GM13976 (cell line): ENCODE data around the gene GABRB3.

Experiments
- DNase-seq: peaks from one replicate; pipeline ENCODE4 v3.0.0; 2012; ENCODE audit warnings: low spot score
- CTCF ChIP-seq: IDR thresholded peaks from 2 replicates; pipeline ENCODE4 v1.5.1; 2012; ENCODE audit warnings: borderline replicate concordance, mild to moderate bottlenecking; ENCODE audit not compliant: insufficient read depth; ENCODE audit errors: extremely low read depth, missing control alignments, control extremely low read depth
- in situ Hi-C: fragments of 300-500 bp; cut with MboI; formaldehyde crosslinking; loops from one replicate; pipeline ENCODE4 v1.12.0; 2022; ENCODE audit warnings: low sequenced_read_pairs, mixed read lengths, inconsistent platforms; ENCODE audit not compliant: unreplicated experiment

GABRB3 gene

GRCh38 chr15:26767169-26767670, 5.6 kb downstream of the GABRB3 start:
- no peak for TF ChIP-seq CTCF
- DNase-seq = no peak
- in situ Hi-C loops = no loop called here

- in situ Hi-C loops = no loop called here
- no peak for TF ChIP-seq CTCF
Measured at GRCh38 chr15:26766262-26766661, 6.6 kb downstream of the GABRB3 start.

GRCh38 chr15:26759986-26760385, 12.9 kb downstream of the GABRB3 start:
- no peak for DNase-seq
- in situ Hi-C loops = no loop called here
- TF ChIP-seq CTCF = no peak

More at GRCh38 chr15:26766262-26766661, 6.6 kb downstream of the GABRB3 start:
- DNase-seq = no peak

GRCh38 chr15:26758079-26758478, 14.8 kb downstream of the GABRB3 start:
- in situ Hi-C loops = no loop called here
- no peak for DNase-seq
- no peak for TF ChIP-seq CTCF

GRCh38 chr15:26757141-26757540, 15.7 kb downstream of the GABRB3 start:
- in situ Hi-C loops = no loop called here
- no peak for TF ChIP-seq CTCF
- DNase-seq = no peak

GRCh38 chr15:26744894-26745293, 28.0 kb downstream of the GABRB3 start:
- DNase-seq = no peak
- TF ChIP-seq CTCF = no peak
- in situ Hi-C loops = no loop called here

- no peak for TF ChIP-seq CTCF
- in situ Hi-C loops = no loop called here
- DNase-seq = no peak
Measured at GRCh38 chr15:26739791-26740190, 33.1 kb downstream of the GABRB3 start.
